DMS153 (cell line): ENCODE data around the gene SPRR3.
"Not testable (repeated sequence)": the region's sequence is repeated elsewhere in the genome, so short reads cannot be mapped to it uniquely, and the experiment has no call there.

Source experiments
- DNase-seq: peaks from one replicate; lab custom pipeline; 2025; lab: John Stamatoyannopoulos, UW

Gene SPRR3

DNA sequence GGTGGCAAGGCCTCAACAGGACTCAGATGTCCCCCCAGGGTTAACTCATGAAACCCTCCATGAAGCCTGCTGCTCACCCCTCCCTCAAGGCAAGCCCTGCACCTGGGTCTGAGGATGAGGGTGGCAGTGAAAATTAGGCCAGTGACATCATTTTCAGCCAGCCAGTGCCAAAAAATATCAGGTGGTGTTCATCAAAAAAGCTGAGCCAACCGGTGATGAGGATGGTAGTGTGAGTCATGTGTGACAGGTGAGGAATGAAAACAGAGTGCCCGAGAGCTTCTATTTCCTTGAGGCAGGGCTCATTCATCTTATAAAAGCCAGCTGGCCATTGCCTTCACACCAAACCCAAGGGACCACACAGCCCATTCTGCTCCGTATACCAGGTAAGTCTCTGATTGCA, 17.8 kb upstream of the SPRR3 start, which contains the start of gene SPRR1A:
SPRR1A (plus strand) TSS at position 339 of the 400 bp plus-strand sequence. CDS start 1,150 bp downstream, outside the sequence.
- DNase-seq: peak; percentile 37

GRCh38 chr1:152986578-152986977, 15.0 kb upstream of the SPRR3 start:
- no peak for DNase-seq

DNA sequence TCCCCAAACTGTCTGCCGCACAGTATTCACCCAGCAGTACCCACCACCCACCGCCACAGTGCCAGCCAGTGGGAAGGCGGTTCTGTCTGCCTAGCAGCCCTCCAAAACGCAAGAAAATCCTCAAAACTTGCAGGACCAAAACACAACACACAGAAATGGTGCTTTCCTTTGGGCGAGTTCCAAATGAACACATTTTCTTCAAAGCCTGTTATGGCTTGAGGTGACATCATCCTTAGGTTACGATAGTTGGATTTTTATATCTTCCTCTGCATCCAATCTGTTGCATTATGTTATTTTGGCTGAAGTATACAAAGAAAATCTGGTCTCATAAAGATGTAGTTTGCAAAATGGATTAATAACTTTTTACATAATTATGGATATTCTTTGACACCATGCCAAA, 8.4 kb upstream of the SPRR3 start:
- no peak for DNase-seq

DNA sequence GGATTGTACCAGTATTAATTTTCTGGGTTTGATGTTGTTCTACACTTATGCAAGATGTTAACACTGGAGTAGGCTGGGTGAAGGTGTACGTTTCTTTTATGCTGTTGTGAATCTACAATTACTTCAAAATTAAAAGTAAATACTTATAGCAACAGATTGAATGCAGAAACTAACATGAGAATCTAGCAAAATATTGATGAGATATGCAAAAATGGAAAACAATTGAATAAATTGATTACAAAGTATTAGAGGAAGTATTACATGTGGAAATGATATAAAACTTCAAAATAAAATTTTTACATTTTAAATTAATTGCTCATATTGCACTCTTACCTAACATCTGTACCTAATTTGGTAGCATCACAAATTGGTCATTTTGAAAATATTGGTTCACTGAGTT, 5.7 kb upstream of the SPRR3 start:
- DNase-seq: no peak

DNA sequence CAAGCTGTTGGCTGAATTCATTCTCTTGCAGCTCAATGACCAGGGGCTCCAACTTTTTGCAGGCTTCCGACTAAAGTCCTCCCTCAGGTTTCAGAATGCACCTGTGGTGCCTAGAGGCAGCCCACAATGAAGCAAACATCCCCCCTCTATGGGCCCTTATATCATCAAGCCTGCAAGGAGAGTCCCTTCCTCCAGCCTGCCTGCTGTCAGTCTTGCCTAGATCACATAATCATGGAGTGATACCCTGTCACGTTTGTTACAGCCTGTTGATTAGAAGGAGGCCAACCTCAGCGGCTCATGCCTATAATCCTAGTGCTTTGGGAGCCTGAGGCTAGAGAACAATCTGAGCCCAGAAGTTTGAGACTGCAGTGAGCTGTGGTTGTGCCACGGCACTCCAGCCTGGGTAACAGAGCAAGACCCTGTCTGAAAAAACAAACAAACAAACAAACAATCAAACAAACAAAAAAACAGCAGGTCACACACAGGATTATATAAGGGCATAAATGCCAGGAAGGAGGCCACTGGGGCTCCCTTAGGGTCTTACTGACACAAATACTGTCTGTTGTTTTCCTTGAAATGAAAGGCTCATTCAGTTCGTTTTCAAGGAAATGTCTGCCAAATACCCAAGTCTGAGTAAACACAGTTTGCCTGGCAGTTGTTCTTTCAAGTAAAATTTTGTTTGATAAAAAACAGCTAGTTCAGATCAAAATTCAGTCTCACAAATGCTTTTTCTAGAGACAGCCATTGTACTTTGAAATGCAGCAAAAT, 4.7 kb upstream of the SPRR3 start:
- DNase-seq: no peak

DNA sequence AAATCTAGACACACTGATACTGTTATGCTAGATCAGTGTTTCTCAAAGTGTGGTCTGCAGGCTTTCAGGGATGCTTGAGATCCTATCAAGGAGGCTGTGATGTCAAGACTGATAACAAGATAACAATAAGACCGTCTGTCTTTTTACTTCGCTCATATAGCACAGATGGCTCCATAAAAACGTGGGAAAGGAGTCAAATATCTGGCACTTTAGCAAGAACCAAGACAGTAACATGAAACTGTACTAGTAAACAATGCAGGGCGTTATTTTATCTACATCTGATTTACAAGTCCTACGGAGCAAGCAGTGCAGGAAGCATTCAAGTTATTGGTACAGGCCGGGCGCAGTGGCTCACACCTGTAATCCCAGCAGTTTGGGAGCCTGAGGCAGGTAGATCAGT, 3.6 kb upstream of the SPRR3 start:
- DNase-seq: no peak

DNA sequence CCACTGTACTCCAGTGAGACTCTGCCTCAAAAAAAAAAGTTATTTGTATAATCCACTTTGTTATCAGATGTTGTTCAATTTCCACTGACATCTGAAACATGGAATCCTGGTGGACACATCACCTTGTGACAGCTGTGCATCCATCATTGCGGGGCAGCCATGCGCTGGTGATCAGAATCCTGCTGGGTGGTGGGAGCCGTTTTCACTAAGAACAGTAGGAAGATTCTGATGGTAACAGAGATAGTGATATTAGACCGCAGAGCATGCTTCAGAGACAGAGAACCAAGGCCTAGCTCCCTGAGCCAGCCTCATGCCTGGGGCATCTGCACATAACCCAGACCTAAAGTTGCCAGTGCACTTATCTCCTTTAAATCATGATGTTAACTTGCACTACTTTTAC, 3.1 kb upstream of the SPRR3 start:
- DNase-seq: no peak

DNA sequence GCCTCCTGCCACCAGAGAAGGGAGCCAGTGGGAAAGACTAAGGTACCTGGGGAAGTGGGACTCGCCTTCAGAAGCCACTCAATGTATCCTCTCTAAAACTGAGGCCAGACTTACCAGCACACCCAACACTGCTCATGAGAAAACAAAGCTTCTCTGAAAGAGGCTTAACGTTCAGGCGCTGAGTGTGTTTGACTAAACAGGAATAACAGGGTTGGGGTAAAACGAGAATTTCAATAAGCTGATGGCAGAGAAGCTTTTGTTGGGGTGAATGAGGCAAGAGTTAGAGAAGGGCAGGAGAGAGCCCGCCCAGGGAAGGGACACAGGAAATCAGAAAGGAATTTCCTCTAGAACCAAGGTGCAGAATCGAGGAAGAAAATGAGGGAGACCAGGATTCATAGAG, 1.7 kb upstream of the SPRR3 start:
- no peak for DNase-seq

GRCh38 chr1:153000294-153000693, 1.3 kb upstream of the SPRR3 start:
- no peak for DNase-seq

DNA sequence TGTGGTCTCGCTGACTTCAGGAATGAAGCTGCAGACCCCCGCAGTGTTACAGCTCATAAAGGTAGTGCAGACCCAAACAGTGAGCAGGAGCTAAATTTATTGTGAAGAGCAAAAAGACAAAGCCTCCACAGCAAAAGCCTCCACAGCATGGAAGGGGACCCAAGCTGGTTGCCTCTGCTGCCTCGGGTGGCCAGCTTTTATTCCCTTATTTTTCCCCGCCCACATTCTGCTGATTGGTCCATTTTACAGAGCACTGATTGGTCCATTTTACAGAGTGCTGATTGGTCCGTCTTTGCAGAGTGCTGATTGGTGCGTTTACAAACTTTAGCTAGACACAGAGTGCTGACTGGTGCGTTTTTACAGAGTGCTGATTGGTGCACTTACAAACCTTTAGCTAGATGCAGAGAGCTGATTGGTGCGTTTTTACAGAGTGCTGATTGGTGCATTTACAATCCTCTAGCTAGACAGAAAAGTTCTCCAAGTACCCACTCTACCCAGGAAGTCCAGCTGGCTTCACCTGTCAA, 9.7 kb downstream of the SPRR3 start:
- DNase-seq: not testable (repeated sequence)

DNA sequence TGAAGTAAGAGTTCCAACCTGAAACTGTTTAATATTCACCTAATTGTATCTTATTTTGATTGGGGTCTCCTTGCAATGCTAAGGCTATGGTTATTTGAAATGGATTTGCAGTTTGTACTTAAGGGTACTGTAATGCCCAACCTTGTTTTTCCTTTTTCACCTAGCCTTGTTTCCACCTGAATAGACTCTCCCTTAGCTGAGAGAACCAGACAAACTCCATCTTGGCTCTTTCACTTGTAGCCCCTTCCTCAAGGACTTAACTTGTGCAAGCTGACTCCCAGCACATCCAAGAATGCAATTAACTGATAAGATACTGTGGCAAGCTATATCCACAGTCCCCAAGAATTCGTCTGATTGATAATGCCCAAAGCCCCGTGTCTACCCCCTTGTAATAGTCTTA, 20.3 kb downstream of the SPRR3 start:
- DNase-seq: not testable (repeated sequence)

DNA sequence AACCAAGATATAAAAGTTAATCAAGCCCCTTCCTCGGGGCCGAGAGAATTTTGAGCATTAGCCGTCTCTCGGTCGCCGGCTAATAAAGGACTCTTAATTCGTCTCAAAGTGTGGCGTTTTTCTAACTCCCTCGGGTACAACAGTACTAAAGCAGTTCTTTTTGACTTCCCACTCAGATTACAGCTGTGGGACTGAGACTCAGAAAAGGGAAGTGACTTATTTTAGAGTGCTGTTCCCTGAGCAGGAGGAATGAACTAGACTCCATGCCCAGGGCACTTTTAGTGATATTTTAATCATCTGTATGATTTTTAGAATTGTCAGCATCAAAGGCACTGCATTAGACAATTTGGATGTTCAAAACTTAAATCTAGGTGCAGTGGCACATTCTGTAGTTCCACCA, 20.8 kb downstream of the SPRR3 start:
- not testable (repeated sequence) for DNase-seq

- DNase-seq: no peak
Measured at GRCh38 chr1:153023109-153023508, 21.6 kb downstream of the SPRR3 start.

- DNase-seq: no peak
Measured at GRCh38 chr1:153024413-153024812, 22.9 kb downstream of the SPRR3 start.

- no peak for DNase-seq
Measured at GRCh38 chr1:153025797-153026196, 24.2 kb downstream of the SPRR3 start.

- DNase-seq: no peak
Measured at GRCh38 chr1:153028766-153029165, 27.2 kb downstream of the SPRR3 start.

DNA sequence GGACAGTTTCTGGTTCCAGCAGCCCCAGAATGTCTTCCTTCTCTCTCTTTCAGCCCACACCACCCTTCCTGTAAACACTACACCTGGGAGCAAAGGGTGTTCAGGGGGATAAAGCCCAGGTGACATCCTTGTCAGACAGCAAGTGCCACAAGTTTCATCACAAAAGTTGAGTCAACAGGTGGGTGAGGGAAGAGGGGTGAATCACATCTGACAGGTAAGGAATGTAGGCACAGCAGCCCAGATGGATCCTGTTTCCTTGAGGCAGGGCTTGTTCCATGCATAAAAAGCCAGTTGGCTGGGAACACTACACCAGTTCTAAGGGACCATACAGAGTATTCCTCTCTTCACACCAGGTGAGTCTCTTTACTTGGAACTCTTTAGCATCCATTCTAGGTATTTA, 29.3 kb downstream of the SPRR3 start, which contains the start of gene SPRR1B:
SPRR1B (plus strand) TSS at position 309 of the 400 bp plus-strand sequence. CDS start 1,143 bp downstream, outside the sequence.
- DNase-seq: no peak

GRCh38 chr1:153032073-153032472, 30.5 kb downstream of the SPRR3 start:
- no peak for DNase-seq

GRCh38 chr1:153032677-153033308, 31.2 kb downstream of the SPRR3 start:
- no peak for DNase-seq

DNA sequence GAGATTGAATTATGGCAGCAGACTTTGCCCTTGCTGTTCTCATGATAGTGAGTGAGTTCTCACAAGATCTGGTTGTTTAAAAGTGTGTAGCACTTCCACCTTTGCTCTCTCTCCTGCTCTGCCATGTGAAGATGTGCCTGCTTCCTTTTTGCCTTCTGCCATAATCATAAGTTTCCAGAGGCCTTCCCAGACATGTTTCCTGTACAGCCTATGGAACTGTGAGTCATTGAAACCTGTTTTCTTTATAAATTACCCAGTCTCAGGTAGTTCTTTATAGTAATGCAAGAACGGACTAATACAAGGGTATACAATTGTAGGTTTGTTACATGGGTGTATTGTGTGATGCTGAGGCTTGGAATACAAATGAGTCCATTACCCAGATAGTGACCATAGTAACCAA, 33.7 kb downstream of the SPRR3 start:
- no peak for DNase-seq

DNA sequence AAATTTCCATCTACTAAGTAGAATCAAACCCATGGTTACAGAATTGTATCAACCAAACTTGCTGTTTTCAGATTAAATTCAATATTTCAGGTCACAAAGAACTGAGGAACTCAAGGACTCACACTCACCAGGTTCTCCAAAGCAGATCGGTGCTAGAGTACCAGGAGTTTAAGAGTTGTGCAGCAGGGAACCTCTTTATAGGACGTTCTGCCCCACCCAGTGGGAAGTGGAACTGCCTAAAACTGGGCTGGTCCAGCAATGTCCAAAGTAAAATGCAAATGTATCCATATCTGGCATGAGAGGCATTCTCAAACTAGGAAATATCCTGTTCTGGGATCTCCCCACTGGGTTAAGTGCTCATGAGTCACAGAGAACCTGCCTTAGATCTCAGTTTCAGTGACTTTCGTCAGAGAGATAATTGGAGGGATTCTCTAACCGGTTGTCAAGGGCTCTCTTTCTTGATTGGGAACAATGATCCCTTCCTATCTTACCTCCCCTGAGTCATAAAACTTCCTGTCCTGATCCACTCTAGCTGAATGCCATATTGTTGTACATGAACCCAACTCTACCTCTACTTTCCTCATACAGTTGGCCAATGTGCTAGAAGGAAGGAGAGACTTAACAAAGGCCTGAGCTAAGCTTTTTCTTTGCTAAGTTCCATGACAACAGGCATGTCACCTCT, 39.5 kb downstream of the SPRR3 start, which contains the start of gene SPRR2D:
SPRR2D (minus strand) TSS at position 171 of the 682 bp plus-strand sequence. CDS start 774 bp downstream, outside the sequence.
- no peak for DNase-seq

GRCh38 chr1:153049211-153049610, 47.7 kb downstream of the SPRR3 start:
- no peak for DNase-seq
